ENCODE data around the gene AKAP13.

- TF ChIP-seq POLR2A (IDR thresholded peaks at IDR 0.05): no peak
- TF ChIP-seq, protein P1, sequence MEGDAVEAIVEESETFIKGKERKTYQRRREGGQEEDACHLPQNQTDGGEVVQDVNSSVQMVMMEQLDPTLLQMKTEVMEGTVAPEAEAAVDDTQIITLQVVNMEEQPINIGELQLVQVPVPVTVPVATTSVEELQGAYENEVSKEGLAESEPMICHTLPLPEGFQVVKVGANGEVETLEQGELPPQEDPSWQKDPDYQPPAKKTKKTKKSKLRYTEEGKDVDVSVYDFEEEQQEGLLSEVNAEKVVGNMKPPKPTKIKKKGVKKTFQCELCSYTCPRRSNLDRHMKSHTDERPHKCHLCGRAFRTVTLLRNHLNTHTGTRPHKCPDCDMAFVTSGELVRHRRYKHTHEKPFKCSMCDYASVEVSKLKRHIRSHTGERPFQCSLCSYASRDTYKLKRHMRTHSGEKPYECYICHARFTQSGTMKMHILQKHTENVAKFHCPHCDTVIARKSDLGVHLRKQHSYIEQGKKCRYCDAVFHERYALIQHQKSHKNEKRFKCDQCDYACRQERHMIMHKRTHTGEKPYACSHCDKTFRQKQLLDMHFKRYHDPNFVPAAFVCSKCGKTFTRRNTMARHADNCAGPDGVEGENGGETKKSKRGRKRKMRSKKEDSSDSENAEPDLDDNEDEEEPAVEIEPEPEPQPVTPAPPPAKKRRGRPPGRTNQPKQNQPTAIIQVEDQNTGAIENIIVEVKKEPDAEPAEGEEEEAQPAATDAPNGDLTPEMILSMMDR (IDR thresholded peaks at IDR 0.05): no peak
Measured at GRCh38 chr15:85532689-85533088, 152.3 kb downstream of the AKAP13 start.

Data from ovary (tissue), 3 donors.